ENCODE data around the gene F8. TPM values are rescaled to one million over a fixed set of nuclear protein-coding genes. Genes with fewer than 3 reads are reported as not detected.

F8 gene
- total RNA-seq, 1 experiment from 2014 or later = 12.4 TPM

DNA sequence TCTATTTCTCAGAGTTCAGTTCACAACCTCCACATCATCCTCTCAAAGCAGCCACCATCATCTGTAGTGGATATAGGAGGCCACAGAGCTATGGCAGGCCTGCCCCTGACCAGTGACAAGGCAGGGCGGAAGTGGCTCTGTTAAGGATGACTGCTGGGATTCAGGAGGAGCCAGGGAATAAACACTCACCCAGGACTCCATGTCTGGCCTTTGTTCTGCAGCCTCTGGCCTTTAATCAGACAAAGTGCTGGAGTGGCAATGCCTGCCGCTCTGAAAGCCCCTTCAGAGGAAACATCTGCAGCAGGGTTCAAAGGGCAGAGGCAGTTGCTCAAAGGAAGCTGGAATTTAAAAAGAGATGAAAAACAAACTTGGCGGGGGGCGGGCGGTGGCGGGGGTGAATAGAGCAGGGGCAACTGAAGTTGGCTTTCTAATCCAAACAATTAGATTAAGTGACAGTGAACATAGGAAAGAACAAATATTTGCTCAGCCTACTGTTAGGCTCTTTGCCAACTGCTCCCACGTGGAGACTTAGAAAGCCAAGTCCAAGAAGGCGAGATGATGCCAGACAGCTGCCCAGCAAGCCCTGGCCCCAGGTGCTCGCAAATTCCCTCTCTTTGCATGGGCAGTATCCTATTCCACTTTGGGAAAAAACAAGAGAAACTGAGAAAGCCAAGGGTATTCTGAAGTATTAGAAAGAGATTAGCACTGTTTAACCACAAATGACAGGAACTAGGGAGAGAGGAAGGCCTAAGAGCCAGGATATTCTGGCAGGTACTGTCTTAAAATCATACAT is 222.8 kb downstream of the F8 start:
- in situ Hi-C loops (cut with HindIII; ENCODE audit: low pct_unique_long_range_greater_than_20kb, low sequenced_read_pairs) = no loop called here
- ChIA-PET CTCF (interaction anchor here (0.6 kb wide), 1 partner anchor 128 kb away, joined by 3 read pairs; no protein-coding TSS in a partner anchor), POLR2A (interaction anchor here (0.6 kb wide), 1 partner anchor 227 kb away, joined by 6 read pairs; the partner anchor contains the start of gene FUNDC2)
- no peaks in the 10 kb centered on the region for H3K36me3 ChIP-seq (ENCODE audit: control insufficient read depth, insufficient read depth, low read length)
- intact Hi-C loops (cut with micrococcal nuclease; ENCODE audit: unreplicated experiment) = no loop called here
- no peaks in the 10 kb centered on the region for H3K9me3 ChIP-seq (ENCODE audit: control insufficient read depth, insufficient read depth, low read depth, low read length)
- H3K27me3 ChIP-seq (ENCODE audit: control insufficient read depth, insufficient read depth, low read length) = no peaks in the 10 kb centered on the region
- no TSS peak for BruUV-seq (replicated peaks)
- TF ChIP-seq, protein P1, sequence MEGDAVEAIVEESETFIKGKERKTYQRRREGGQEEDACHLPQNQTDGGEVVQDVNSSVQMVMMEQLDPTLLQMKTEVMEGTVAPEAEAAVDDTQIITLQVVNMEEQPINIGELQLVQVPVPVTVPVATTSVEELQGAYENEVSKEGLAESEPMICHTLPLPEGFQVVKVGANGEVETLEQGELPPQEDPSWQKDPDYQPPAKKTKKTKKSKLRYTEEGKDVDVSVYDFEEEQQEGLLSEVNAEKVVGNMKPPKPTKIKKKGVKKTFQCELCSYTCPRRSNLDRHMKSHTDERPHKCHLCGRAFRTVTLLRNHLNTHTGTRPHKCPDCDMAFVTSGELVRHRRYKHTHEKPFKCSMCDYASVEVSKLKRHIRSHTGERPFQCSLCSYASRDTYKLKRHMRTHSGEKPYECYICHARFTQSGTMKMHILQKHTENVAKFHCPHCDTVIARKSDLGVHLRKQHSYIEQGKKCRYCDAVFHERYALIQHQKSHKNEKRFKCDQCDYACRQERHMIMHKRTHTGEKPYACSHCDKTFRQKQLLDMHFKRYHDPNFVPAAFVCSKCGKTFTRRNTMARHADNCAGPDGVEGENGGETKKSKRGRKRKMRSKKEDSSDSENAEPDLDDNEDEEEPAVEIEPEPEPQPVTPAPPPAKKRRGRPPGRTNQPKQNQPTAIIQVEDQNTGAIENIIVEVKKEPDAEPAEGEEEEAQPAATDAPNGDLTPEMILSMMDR (IDR thresholded peaks at IDR 0.05) = no peak
- TF ChIP-seq TCF7L2 (IDR thresholded peaks at IDR 0.05; ENCODE audit: low read depth, low read length) (peak; percentile 77), REST (IDR thresholded peaks at IDR 0.05; ENCODE audit: insufficient read depth in 1 of 2, low read depth in 2 of 2, low read length in 1 of 2) (no peak), POLR2AphosphoS5 (IDR thresholded peaks at IDR 0.05; ENCODE audit: low read depth, low read length) (0 out of 2 replicates have a peak, but pooled peaks have one; percentile 45), SIN3A (IDR thresholded peaks at IDR 0.05; ENCODE audit: borderline replicate concordance, insufficient read depth, low read depth, low read length) (0 out of 2 replicates have a peak, but pooled peaks have one; percentile 43)
- ATAC-seq (peak; percentile 87), DNase-seq (ENCODE audit: low read depth, low spot score) (no peak)
- peaks cover 88% of the 10 kb centered on the region for H3K4me1 ChIP-seq (ENCODE audit: control insufficient read depth, insufficient read depth, low read length)
- H3K4me3 ChIP-seq (ENCODE audit: low read depth in 2 of 2, low read length in 2 of 2) = peak overlapping the region in 1 of 2 experiments; percentile 19; a peak in 2 of 4 replicates
- peak overlapping the region; percentile 83 for H3K27ac ChIP-seq (ENCODE audit: low read length)

DNA sequence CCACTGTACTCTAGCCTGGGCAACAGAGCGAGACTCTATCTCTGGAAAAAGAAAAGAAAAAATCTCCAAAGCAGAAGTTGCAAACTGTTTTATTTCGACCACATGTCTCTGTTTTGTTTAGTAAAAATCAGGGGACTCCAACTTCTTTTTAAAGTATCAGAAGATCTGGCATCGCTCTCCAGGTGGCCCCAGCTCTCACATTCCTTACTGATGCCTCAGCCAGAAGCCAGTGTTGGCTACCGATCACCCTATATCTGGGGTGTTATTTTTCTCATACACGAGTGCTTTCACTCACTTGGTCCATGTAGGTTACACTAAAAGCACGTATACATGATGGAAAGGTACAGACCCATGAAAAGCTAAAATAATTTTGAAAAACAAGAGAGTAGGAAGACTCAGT is 225.5 kb downstream of the F8 start:
- ATAC-seq = peak; percentile 44; the same call in 1 of the 2 replicates
- POLR2A ChIA-PET = no interaction called here

More for the DNA sequence above, 225.5 kb downstream of the F8 start:
- intact Hi-C loops (cut with micrococcal nuclease; ENCODE audit: unreplicated experiment) (no loop called here), in situ Hi-C loops (cut with HindIII; ENCODE audit: low pct_unique_long_range_greater_than_20kb, low sequenced_read_pairs) (no loop called here)
- Histone ChIP-seq H3K4me3 (ENCODE audit: low read depth in 2 of 2, low read length in 2 of 2) (no peak overlapping the region), H3K27ac (ENCODE audit: low read length) (peak overlapping the region; percentile 83), H3K9me3 (ENCODE audit: control insufficient read depth, insufficient read depth, low read depth, low read length) (no peaks in the 10 kb centered on the region), H3K36me3 (ENCODE audit: control insufficient read depth, insufficient read depth, low read length) (no peaks in the 10 kb centered on the region), H3K27me3 (ENCODE audit: control insufficient read depth, insufficient read depth, low read length) (no peaks in the 10 kb centered on the region), H3K4me1 (ENCODE audit: control insufficient read depth, insufficient read depth, low read length) (peaks cover 74% of the 10 kb centered on the region)
- TF ChIP-seq SIN3A (IDR thresholded peaks at IDR 0.05; ENCODE audit: borderline replicate concordance, insufficient read depth, low read depth, low read length) = no peak
- TF ChIP-seq POLR2AphosphoS5 (IDR thresholded peaks at IDR 0.05; ENCODE audit: low read depth, low read length) = no peak
- no peak for TF ChIP-seq REST (IDR thresholded peaks at IDR 0.05; ENCODE audit: insufficient read depth in 1 of 2, low read depth in 2 of 2, low read length in 1 of 2)
- TF ChIP-seq, protein P1 (IDR thresholded peaks at IDR 0.05) = no peak
- TF ChIP-seq TCF7L2 (IDR thresholded peaks at IDR 0.05; ENCODE audit: low read depth, low read length) = no peak
- DNase-seq (ENCODE audit: low read depth, low spot score) = no peak
- CTCF ChIA-PET = no interaction called here
- no TSS peak for BruUV-seq (replicated peaks)
